ENCODE measurements around the gene TSEN34.

DNA sequence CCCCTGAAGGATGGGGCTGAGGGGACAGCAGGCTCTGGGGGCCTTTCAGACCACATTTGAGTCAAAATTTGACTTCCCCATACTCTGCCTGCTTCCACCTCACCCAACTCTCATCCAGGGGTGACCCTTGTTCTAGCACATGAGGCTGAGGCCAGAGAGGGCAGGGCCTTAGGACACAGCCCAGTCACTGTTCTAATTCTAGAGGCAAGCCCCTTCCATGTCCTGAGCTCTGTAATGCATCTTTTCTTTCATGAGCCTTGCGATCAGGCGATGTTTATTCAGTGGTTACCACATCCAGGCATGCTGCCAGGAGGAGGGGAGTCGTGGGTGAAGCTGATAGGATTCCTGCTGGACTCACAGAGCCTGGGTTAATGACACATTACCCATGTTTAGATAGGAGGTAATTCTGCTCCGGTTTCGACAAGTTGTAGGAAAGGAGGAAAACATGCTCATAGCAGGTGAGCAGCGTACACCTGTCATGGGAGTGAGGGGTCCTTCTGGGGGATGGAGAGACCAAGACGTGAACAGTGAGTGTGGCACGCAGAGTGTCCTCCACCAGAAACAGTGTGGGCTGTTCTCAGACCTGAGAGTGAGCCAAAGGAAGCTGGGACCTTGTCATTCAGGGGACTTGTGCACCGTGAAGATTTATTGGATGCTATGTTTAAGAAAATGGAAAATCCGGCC, 18.8 kb downstream of the TSEN34 start:
- TF ChIP-seq POLR2A (IDR thresholded peaks at IDR 0.05): peak; percentile 34
- TF ChIP-seq, protein P1, sequence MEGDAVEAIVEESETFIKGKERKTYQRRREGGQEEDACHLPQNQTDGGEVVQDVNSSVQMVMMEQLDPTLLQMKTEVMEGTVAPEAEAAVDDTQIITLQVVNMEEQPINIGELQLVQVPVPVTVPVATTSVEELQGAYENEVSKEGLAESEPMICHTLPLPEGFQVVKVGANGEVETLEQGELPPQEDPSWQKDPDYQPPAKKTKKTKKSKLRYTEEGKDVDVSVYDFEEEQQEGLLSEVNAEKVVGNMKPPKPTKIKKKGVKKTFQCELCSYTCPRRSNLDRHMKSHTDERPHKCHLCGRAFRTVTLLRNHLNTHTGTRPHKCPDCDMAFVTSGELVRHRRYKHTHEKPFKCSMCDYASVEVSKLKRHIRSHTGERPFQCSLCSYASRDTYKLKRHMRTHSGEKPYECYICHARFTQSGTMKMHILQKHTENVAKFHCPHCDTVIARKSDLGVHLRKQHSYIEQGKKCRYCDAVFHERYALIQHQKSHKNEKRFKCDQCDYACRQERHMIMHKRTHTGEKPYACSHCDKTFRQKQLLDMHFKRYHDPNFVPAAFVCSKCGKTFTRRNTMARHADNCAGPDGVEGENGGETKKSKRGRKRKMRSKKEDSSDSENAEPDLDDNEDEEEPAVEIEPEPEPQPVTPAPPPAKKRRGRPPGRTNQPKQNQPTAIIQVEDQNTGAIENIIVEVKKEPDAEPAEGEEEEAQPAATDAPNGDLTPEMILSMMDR (IDR thresholded peaks at IDR 0.05): no peak

Measured in transverse colon (tissue), 3 donors.